Astrocyte (in vitro differentiated cells and primary cell): ENCODE measurements around the gene LRMDA. TPM values are rescaled to one million over a fixed set of nuclear protein-coding genes. Genes with fewer than 3 reads are reported as not detected.

Source experiments
- DNase-seq: peaks from one replicate; pipeline ENCODE4 v3.0.0-alpha.2; 2010; ENCODE audit warnings: low read depth
- FAIRE-seq: peaks from 2 replicates; lab custom pipeline; 2011; peaks lifted over from hg19 to GRCh38; lab: Jason Lieb, UNC
- H2AFZ ChIP-seq: 2 replicates; pipeline ENCODE4 v1.6.0; 2012; ENCODE audit warnings: low read depth, low read length, inconsistent platforms
- H3K27ac ChIP-seq: 2 replicates; pipeline ENCODE4 v1.5.1; 2011; ENCODE audit warnings: low read depth, low read length, inconsistent platforms
- H3K27me3 ChIP-seq: 2 replicates; pipeline ENCODE4 v1.6.0; 2011; ENCODE audit warnings: low read length, inconsistent platforms; ENCODE audit not compliant: insufficient read depth
- H3K36me3 ChIP-seq: 2 replicates; pipeline ENCODE4 v1.5.1; 2011; ENCODE audit warnings: low read length, inconsistent platforms; ENCODE audit not compliant: insufficient read depth
- H3K4me1 ChIP-seq: 2 replicates; pipeline ENCODE4 v1.5.1; 2011; ENCODE audit warnings: low read length, inconsistent platforms; ENCODE audit not compliant: insufficient read depth
- H3K4me2 ChIP-seq: 2 replicates; pipeline ENCODE4 v1.6.0; 2012; ENCODE audit warnings: low read length, inconsistent platforms
- H3K4me3 ChIP-seq: 2 replicates; pipeline ENCODE4 v1.5.1; 2011; ENCODE audit warnings: low read depth, mild to moderate bottlenecking, low read length, inconsistent platforms; ENCODE audit not compliant: insufficient read depth
- H3K79me2 ChIP-seq: 2 replicates; pipeline ENCODE4 v1.6.0; 2012; ENCODE audit warnings: mild to moderate bottlenecking, low read length, inconsistent platforms; ENCODE audit not compliant: insufficient read depth
- H3K9ac ChIP-seq: 2 replicates; pipeline ENCODE4 v1.6.0; 2012; ENCODE audit warnings: mild to moderate bottlenecking, low read length, inconsistent platforms
- H3K9me3 ChIP-seq: 2 replicates; pipeline ENCODE4 v1.5.1; 2012; ENCODE audit warnings: low read depth, mild to moderate bottlenecking, low read length, inconsistent platforms; ENCODE audit not compliant: insufficient read depth
- H4K20me1 ChIP-seq: 2 replicates; pipeline ENCODE4 v1.6.0; 2012; ENCODE audit warnings: low read length, inconsistent platforms; ENCODE audit not compliant: insufficient read depth
- H3K27ac Mint-ChIP-seq: one replicate; pipeline ENCODE4 v1.8.0; 2021; ENCODE audit warnings: mild to moderate bottlenecking, mixed read lengths; ENCODE audit not compliant: unreplicated experiment
- H3K27me3 Mint-ChIP-seq: one replicate; pipeline ENCODE4 v1.8.0; 2021; ENCODE audit warnings: low read depth, mixed read lengths; ENCODE audit not compliant: unreplicated experiment
- H3K36me3 Mint-ChIP-seq: one replicate; pipeline ENCODE4 v1.8.0; 2021; ENCODE audit warnings: low read depth, mixed read lengths; ENCODE audit not compliant: unreplicated experiment
- H3K4me1 Mint-ChIP-seq: one replicate; pipeline ENCODE4 v1.8.0; 2021; ENCODE audit warnings: low read depth, mixed read lengths; ENCODE audit not compliant: unreplicated experiment
- H3K4me3 Mint-ChIP-seq: one replicate; pipeline ENCODE4 v1.8.0; 2021; ENCODE audit warnings: mild to moderate bottlenecking, moderate library complexity, mixed read lengths; ENCODE audit not compliant: unreplicated experiment
- H3K9me3 Mint-ChIP-seq: one replicate; pipeline ENCODE4 v1.8.0; 2021; ENCODE audit warnings: mild to moderate bottlenecking, mixed read lengths; ENCODE audit not compliant: unreplicated experiment
- CTCF ChIP-seq: IDR thresholded peaks from 2 replicates; pipeline ENCODE4 v1.5.1; 2011; ENCODE audit warnings: low read depth, mild to moderate bottlenecking, inconsistent platforms, low read length, moderate library complexity; ENCODE audit not compliant: insufficient read depth
- EZH2 ChIP-seq: IDR thresholded peaks from 2 replicates; pipeline ENCODE4 v1.6.1; 2012; ENCODE audit warnings: mild to moderate bottlenecking, low read length, inconsistent platforms; ENCODE audit not compliant: insufficient read depth
- total RNA-seq: library from RNA; stranded (reverse); gene quantifications from 2 replicates; pipeline ENCODE4 v1.2.1, GENCODE V29; 2021

LRMDA gene
- total RNA-seq, 1 donor from 2014 or later = 2.7 TPM

- Mint-ChIP-seq H3K36me3 (no peaks in the 10 kb centered on the region), H3K27ac (no peak overlapping the region), H3K4me3 (no peak overlapping the region), H3K9me3 (peaks cover 4% of the 10 kb centered on the region), H3K4me1 (no peaks in the 10 kb centered on the region), H3K27me3 (peaks cover 54% of the 10 kb centered on the region)
- Histone ChIP-seq H3K4me3 (no peak overlapping the region), H3K4me1 (no peaks in the 10 kb centered on the region), H3K36me3 (no peaks in the 10 kb centered on the region), H3K27ac (no peak overlapping the region), H3K27me3 (peaks cover 27% of the 10 kb centered on the region), H3K4me2 (no peak overlapping the region), H3K9ac (no peak overlapping the region), H2AFZ (no peak overlapping the region), H3K79me2 (no peaks in the 10 kb centered on the region), H3K9me3 (no peaks in the 10 kb centered on the region), H4K20me1 (no peaks in the 10 kb centered on the region)
- FAIRE-seq (no peak), DNase-seq (no peak)
- TF ChIP-seq CTCF = no peak
- no peak for TF ChIP-seq EZH2
Measured at GRCh38 chr10:75437693-75438092, 6.3 kb downstream of the LRMDA start.

GRCh38 chr10:75438275-75438674 is 6.9 kb downstream of the LRMDA start:
- H3K27ac ChIP-seq = no peak overlapping the region
- no peaks in the 10 kb centered on the region for H3K4me1 Mint-ChIP-seq
- H3K4me3 ChIP-seq = no peak overlapping the region
- no peak overlapping the region for H3K27ac Mint-ChIP-seq
- peaks cover 4% of the 10 kb centered on the region for H3K9me3 Mint-ChIP-seq
- H3K27me3 Mint-ChIP-seq = peaks cover 48% of the 10 kb centered on the region
- no peak overlapping the region for H3K4me3 Mint-ChIP-seq
- no peaks in the 10 kb centered on the region for H4K20me1 ChIP-seq
- H3K9ac ChIP-seq = no peak overlapping the region
- H3K79me2 ChIP-seq = no peaks in the 10 kb centered on the region
- H3K27me3 ChIP-seq = peaks cover 22% of the 10 kb centered on the region
- no peak overlapping the region for H3K4me2 ChIP-seq
- H3K36me3 Mint-ChIP-seq = no peaks in the 10 kb centered on the region
- no peak for TF ChIP-seq EZH2
- TF ChIP-seq CTCF = no peak
- DNase-seq = no peak
- no peaks in the 10 kb centered on the region for H3K4me1 ChIP-seq
- no peaks in the 10 kb centered on the region for H3K36me3 ChIP-seq
- no peaks in the 10 kb centered on the region for H3K9me3 ChIP-seq
- H2AFZ ChIP-seq = no peak overlapping the region
- FAIRE-seq = no peak

GRCh38 chr10:75439811-75440210 is 8.4 kb downstream of the LRMDA start:
- H3K4me1 Mint-ChIP-seq = no peaks in the 10 kb centered on the region
- Histone ChIP-seq H3K4me2 (no peak overlapping the region), H3K4me1 (no peaks in the 10 kb centered on the region), H3K27me3 (peaks cover 17% of the 10 kb centered on the region), H3K9me3 (no peaks in the 10 kb centered on the region), H3K9ac (no peak overlapping the region), H3K79me2 (no peaks in the 10 kb centered on the region), H2AFZ (no peak overlapping the region), H3K27ac (no peak overlapping the region), H3K4me3 (no peak overlapping the region), H3K36me3 (no peaks in the 10 kb centered on the region), H4K20me1 (no peaks in the 10 kb centered on the region)
- peaks cover 36% of the 10 kb centered on the region for H3K27me3 Mint-ChIP-seq
- FAIRE-seq (no peak), DNase-seq (no peak)
- H3K27ac Mint-ChIP-seq = no peak overlapping the region
- peaks cover 11% of the 10 kb centered on the region for H3K9me3 Mint-ChIP-seq
- no peaks in the 10 kb centered on the region for H3K36me3 Mint-ChIP-seq
- TF ChIP-seq EZH2 (no peak), CTCF (no peak)
- no peak overlapping the region for H3K4me3 Mint-ChIP-seq
